Embryonic facial prominence (tissue), 1 donor: ENCODE data around the gene TOLLIP.

Source experiments
- DNase-seq: peaks from one replicate; pipeline ENCODE4 v3.0.0-alpha.2; 2016; ENCODE audit errors: extremely low spot score

Gene TOLLIP

GRCh38 chr11:1231396-1232020 is 77.9 kb downstream of the TOLLIP start:
- no peak for DNase-seq

DNA sequence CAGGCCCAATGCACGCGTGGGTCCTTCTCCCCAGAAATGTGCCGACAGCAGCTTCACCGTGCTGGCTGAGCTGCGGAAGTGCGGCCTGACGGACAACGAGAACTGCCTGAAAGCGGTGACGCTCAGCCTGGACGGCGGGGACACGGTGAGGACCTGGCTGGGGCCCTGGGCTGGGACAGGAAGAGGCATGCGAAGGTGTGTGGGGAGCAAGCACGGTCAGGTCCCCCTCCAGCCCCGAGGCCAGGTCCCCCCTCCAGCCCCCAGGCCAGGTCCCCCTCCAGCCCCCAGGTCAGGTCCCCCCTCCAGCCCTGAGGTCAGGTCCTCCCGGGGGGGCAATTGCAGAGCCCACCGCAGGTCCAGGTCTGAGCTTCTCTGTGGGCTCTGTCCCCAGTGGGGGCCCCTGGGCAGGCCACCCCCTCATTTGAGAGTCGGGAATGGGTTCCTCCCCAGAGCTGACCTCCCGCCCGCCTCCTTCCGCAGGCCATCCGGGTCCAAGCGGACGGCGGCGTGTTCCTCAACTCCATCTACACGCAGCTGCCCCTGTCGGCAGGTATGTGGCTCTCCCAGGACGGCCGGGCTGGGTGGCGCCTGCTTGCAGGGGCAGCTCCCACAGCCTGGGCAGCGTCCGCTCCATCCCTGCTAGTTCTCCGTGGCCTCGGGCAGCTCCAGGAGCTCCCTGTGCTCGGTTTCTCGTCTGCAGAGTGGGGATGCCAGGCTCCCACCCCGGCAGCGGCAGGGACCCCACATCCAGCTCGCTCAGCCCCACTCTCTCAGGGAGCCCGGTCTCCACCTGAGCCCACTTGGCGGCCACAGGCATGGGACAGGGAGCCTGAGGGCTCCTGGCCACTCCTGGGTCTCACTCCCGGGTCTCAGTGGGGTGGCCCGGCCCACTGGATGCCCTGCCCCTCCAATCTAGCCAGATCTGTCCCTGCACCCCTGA is 78.7 kb downstream of the TOLLIP start:
- DNase-seq, result no peak

DNA sequence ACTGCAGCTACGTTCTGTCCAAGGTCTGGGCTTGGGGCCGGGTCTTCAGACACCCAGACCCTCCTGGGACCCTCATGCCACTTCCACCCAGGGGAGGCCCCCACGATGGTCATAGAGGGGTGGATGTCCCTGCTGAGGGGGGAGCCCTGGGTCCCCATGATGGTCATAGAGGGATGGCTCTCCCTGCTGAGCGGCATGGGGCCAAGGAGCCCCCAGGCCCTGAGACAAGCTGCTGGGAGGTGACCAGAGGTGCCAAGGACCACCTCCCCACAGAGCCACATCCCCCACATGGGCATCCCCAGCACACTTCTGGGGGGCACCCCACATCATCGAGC is 79.3 kb downstream of the TOLLIP start:
- no peak for DNase-seq

DNA sequence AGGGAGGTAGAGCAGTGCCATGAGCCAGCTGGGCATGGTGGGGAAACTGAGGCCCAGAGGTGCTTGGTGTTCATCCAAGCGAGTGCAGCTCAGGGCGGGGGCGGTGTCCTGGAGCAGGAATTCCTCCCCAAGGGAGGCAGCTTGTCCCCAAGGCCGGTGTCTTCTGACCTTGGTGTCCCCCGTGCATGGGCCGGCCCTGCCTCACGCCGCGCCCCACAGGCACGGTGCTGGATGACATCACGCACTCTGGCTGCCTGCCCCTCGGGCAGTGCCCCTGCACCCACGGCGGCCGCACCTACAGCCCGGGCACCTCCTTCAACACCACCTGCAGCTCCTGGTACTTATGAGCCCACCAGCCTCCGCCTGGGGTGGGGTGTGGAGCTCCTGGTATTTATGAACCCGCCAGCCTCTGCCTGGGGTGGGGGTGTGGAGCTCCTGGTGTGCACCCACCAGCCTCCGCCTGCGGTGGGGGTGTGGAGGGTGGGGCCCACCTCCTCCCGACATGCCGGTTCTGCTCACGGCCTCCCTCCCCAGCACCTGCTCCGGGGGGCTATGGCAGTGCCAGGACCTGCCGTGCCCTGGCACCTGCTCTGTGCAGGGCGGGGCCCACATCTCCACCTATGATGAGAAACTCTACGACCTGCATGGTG is 79.8 kb downstream of the TOLLIP start:
- DNase-seq, result no peak

DNA sequence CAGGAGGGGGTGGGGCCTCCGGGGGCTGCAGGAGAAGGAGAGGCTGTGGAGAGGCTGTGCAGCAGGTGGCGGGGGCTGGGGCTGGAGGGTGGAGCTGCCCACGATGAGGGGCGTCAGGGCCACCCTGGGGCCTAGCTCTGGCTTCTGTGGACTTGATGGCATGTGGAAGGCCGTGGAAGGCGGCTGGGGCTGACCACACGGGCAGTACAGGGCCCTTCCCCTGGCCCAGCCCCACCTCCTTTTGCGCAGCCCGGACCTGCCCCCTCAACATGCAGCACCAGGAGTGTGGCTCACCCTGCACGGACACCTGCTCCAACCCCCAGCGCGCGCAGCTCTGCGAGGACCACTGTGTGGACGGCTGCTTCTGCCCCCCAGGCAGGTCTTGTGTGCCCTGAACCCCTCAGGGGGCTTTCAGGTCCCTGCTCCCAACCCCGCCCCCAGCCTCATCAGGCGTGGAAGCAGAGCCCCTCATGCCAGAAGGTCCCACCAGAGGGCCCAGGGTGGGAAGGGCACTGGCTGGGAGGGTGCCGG is 80.4 kb downstream of the TOLLIP start:
- no peak for DNase-seq

DNA sequence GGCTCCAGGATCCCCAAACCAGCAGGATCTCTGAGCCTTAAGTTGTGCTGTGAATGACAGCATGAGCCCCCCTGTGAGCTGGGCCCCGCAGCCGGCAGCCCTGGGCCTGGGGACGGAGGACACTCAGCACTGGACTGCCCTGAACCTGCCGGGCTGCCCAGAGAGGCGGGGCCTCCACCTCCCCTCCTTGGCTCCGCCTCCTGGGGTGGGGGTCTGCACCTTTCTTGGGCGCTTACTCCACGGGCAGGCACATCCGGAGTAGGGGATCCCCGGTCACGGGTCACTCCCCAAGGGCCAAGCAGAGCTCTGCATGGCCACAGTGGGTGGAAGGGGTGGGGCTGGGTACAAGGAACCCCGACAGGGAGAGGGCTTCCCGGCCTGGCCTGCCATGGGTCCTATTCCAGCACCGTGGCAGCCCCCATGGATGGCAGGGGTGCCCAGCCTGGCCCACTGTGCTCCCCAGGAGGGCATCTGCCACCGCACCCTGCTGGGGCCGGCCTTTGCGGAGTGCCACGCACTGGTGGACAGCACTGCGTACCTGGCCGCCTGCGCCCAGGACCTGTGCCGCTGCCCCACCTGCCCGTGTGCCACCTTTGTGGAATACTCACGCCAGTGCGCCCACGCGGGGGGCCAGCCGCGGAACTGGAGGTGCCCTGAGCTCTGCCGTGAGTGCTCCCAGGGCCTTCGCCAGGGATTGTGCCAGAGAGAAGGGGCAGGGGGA is 81.2 kb downstream of the TOLLIP start:
- DNase-seq, result no peak

- no peak for DNase-seq
Measured at GRCh38 chr11:1227551-1228100, 81.8 kb downstream of the TOLLIP start.

DNA sequence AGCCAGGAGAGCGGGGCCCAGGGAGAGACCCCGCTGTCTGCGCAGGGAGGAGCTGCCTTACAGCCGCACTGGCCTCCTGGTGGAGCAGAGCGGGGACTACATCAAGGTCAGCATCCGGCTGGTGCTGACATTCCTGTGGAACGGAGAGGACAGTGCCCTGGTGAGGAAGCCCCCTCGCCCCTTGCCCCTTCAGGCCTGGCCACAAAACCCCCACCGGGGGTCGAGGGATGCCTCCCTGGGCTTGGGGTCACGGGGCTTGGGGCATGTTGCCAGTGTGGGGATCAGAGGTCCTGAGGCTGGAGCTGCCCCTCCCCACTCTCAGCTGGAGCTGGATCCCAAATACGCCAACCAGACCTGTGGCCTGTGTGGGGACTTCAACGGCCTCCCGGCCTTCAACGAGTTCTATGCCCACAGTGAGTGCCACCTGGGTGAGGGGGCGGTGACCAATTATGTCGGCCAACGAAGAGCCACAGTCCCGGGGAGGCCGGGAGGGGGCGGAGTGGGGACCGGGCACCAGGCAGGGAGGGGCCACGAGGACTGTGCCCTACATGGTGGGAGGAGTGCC is 82.4 kb downstream of the TOLLIP start:
- DNase-seq, result no peak

DNA sequence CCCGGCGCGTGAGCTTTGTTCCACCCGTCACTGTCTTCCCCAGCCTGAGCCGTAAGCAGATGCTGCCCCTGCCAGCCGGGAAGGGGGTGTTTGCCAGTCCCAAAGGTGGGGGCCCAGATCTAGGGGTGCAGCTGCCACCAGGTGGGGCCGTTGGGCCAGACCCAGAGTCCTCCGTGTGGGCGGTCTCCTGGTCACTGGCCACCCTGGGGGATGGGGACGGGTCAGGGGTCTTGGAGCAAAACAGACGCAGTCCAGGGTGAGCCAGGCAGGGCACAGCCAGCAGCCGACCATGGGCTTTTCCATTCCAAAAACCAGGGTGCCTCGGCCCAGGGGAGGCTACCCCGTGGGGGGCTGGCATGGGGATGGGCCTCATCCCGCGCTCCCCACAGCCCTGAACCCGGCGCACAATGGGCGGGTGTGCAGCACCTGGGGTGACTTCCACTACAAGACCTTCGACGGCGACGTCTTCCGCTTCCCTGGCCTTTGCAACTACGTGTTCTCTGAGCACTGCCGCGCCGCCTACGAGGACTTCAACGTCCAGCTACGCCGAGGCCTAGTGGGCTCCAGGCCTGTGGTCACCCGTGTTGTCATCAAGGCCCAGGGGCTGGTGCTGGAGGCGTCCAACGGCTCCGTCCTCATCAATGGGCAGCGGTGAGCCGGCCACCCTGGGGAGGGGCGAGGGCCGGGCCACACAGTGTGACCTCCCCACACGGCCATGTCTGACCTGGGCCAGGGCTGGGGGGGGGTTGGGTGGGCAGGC is 83.0 kb downstream of the TOLLIP start:
- DNase-seq, result no peak

- no peak for DNase-seq
Measured at GRCh38 chr11:1225386-1226225, 83.8 kb downstream of the TOLLIP start.

DNA sequence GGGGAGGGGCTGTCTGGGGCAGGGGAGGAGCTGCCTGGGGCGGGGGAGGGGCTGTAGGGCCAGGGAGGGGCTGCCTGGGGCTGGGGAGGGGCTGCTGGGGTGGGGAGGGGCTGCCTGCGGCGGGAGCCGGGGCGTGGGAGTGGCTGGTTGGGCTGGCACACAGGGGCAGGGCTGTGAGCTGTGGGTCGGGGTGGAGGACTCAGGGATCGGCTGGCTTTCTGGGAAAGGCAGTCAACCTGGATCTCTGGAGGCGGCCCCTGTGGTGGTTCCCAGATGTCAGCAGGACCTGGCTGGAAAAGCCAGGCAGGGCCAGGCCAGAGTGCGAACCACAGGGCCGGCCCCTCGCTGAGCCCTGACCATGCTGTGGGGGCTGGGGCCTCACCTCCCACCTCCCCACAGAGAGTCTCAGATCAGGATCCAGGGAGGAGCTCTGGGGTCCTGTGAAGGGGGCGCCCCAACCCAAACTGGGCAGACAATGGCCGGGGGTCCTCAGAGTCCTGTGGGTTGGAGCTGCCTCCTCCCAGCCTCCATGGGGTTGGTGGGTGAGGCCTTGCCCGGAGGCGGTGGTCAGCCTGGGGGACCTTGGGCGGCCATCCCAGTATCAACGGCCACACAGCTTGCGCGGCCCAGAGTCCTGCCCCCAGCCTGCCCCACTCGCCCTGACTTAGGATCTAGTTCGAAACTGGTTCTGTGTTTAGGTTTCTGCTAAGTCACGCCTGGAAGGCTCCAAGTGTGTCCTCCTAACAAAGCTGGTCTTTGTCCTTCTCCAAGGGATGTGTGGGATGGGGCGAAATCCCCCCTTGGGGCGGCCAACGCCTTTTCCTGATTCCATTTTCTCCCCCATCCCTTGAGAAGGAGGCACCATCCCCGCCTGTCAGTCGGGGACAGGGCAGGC is 84.7 kb downstream of the TOLLIP start:
- no peak for DNase-seq
